ENCODE measurements around the gene ZNF418.
A peak's percentile ranks its signal among the peaks of the same experiment; 100 is the strongest.
"Not testable (repeated sequence)": the region's sequence is repeated elsewhere in the genome, so short reads cannot be mapped to it uniquely, and the experiment has no call there.

The ZNF418 gene

GRCh38 chr19:57934820-57935665, at the start of gene ZNF418:
Gene ZNF418, minus strand, starts transcription at chr19:57935402. Its CDS starts 1,580 bp downstream, at chr19:57933822.
- DNase-seq (ENCODE audit: low spot score) = peak; percentile 40

GRCh38 chr19:57978586-57979289, 43.5 kb upstream of the ZNF418 start:
- DNase-seq (ENCODE audit: low spot score) = no peak

GRCh38 chr19:57974434-57974833, 39.2 kb upstream of the ZNF418 start, which contains the start of gene C19orf18:
Gene C19orf18, minus strand, starts transcription at chr19:57974534. Its CDS starts 102 bp downstream, at chr19:57974432.
- DNase-seq (ENCODE audit: low spot score) = no peak

- no peak for DNase-seq (ENCODE audit: low spot score)
These were observed 29.6 kb upstream of the ZNF418 start for GRCh38 chr19:57964761-57965160.

- no peak for DNase-seq (ENCODE audit: low spot score)
These were observed 26.6 kb upstream of the ZNF418 start for GRCh38 chr19:57961785-57962184.

GRCh38 chr19:57954996-57955395, 19.8 kb upstream of the ZNF418 start:
- DNase-seq (ENCODE audit: low spot score) = no peak

GRCh38 chr19:57949702-57950101, 14.5 kb upstream of the ZNF418 start:
- DNase-seq (ENCODE audit: low spot score) = no peak

- no peak for DNase-seq (ENCODE audit: low spot score)
These were observed 14.1 kb upstream of the ZNF418 start for GRCh38 chr19:57949296-57949695.

- peak; percentile 85 for DNase-seq (ENCODE audit: low spot score)
These were observed 12.4 kb upstream of the ZNF418 start, which contains the start of gene ZNF256 for GRCh38 chr19:57947419-57948134. Gene ZNF256, minus strand, starts transcription at chr19:57947706. Its CDS starts 232 bp downstream, at chr19:57947474.

GRCh38 chr19:57947088-57947418, 11.9 kb upstream of the ZNF418 start:
- no peak for DNase-seq (ENCODE audit: low spot score)

- DNase-seq (ENCODE audit: low spot score) = no peak
These were observed 11.1 kb upstream of the ZNF418 start for GRCh38 chr19:57946316-57946715.

- DNase-seq (ENCODE audit: low spot score) = no peak
These were observed 6.4 kb upstream of the ZNF418 start for GRCh38 chr19:57941593-57941992.

GRCh38 chr19:57935731-57936130, 529 bp upstream of the ZNF418 start:
- DNase-seq (ENCODE audit: low spot score) = no peak

- DNase-seq (ENCODE audit: low spot score) = no peak
These were observed 7.6 kb downstream of the ZNF418 start for GRCh38 chr19:57927587-57927986.

- DNase-seq (ENCODE audit: low spot score) = peak; percentile 89
These were observed 18.8 kb downstream of the ZNF418 start, which contains the start of gene ZNF417 for GRCh38 chr19:57916168-57916995. Gene ZNF417, minus strand, starts transcription at chr19:57916592. Its CDS starts 181 bp downstream, at chr19:57916411.

GRCh38 chr19:57914531-57914930, 20.7 kb downstream of the ZNF418 start:
- no peak for DNase-seq (ENCODE audit: low spot score)

GRCh38 chr19:57907394-57907793, 27.8 kb downstream of the ZNF418 start:
- no peak for DNase-seq (ENCODE audit: low spot score)

- DNase-seq (ENCODE audit: low spot score) = no peak
These were observed 29.9 kb downstream of the ZNF418 start for GRCh38 chr19:57905258-57905657.

- no peak for DNase-seq (ENCODE audit: low spot score)
These were observed 31.5 kb downstream of the ZNF418 start for GRCh38 chr19:57903618-57904184.

GRCh38 chr19:57900311-57900710, 34.9 kb downstream of the ZNF418 start:
- no peak for DNase-seq (ENCODE audit: low spot score)

- DNase-seq (ENCODE audit: low spot score) = not testable (repeated sequence)
These were observed 44.5 kb downstream of the ZNF418 start for GRCh38 chr19:57890706-57891105.
